Heart right ventricle (tissue), 16 donors: Measurements from ENCODE around the gene NAGPA. TPM values are rescaled to one million over a fixed set of nuclear protein-coding genes. Genes with fewer than 3 reads are reported as not detected.
A peak's percentile ranks its signal among the peaks of the same experiment; 100 is the strongest.
"Not testable (repeated sequence)": the region's sequence is repeated elsewhere in the genome, so short reads cannot be mapped to it uniquely, and the experiment has no call there.

Experiments used
- ATAC-seq, 8 donors: fragments of 200-7000 bp; cut with Tn5 transposase; one replicate each; pipeline ENCODE4 v1.9.1; 2020; ENCODE audit warnings: mild to moderate bottlenecking in 8 of 8, moderate library complexity in 8 of 8, moderate number of reproducible peaks in 1 of 8
- DNase-seq, 2 donors: peaks; one replicate each; pipeline ENCODE4 v3.0.0-alpha.2; 2020
- H3K27ac ChIP-seq, 10 donors: fragments of 200-600 bp; sonication (generic) in 2 of 10; one replicate each; pipeline versions ENCODE4 v1.5.0 to v1.8.0; 2020 to 2022; ENCODE audit warnings: mild to moderate bottlenecking in 3 of 10
- H3K27me3 ChIP-seq, 7 donors: fragments of 200-600 bp; one replicate each; pipeline ENCODE4 v1.8.0; 2021 to 2022; ENCODE audit warnings: mild to moderate bottlenecking in 2 of 7
- H3K36me3 ChIP-seq, 9 donors: fragments of 200-600 bp; sonication (generic) in 1 of 9; one replicate each; pipeline versions ENCODE4 v1.5.0 to v1.8.0; 2020 to 2022; ENCODE audit warnings: mild to moderate bottlenecking in 2 of 9
- H3K4me1 ChIP-seq, 9 donors: fragments of 200-600 bp; sonication (generic) in 1 of 9; one replicate each; pipeline versions ENCODE4 v1.5.0 to v1.8.0; 2020 to 2022; ENCODE audit warnings: mild to moderate bottlenecking in 4 of 9
- H3K4me3 ChIP-seq, 10 donors: fragments of 200-600 bp; sonication (generic) in 2 of 10; one replicate each; pipeline versions ENCODE4 v1.5.0 to v1.8.0; 2020 to 2022; ENCODE audit warnings: mild to moderate bottlenecking in 7 of 10, moderate library complexity in 2 of 10
- H3K9me3 ChIP-seq, 11 donors: fragments of 200-600 bp in 10 of 11; sonication (generic) in 2 of 11; one replicate each; pipeline versions ENCODE4 v1.5.0 to v1.8.0; 2013 to 2022; ENCODE audit warnings: mild to moderate bottlenecking in 2 of 11, control low read depth in 1 of 11, moderate library complexity in 1 of 11
- WGBS, 2 donors: extraction: QIAGEN DNeasy Blood & Tissue Kit; methylation state at CpG; one replicate each; pipeline ENCODE4 v1.1.7; 2013; ENCODE audit warnings: inconsistent platforms in 1 of 2; 5-methylcytosine and 5-hydroxymethylcytosine counted together
- intact Hi-C, 10 donors: fragments of 100-400 bp; cut with DNase I; formaldehyde crosslinking; loops; one replicate each; pipeline versions ENCODE4 v1.11.1 to v1.14.2; 2022
- polyA plus RNA-seq, 2 donors: library from polyadenylated mRNA; stranded (reverse); fragments of 200-250 nt; gene quantifications; one replicate each; pipeline ENCODE4 v1.2.3, GENCODE V29; 2013
- total RNA-seq, 10 donors: library from RNA; stranded (reverse); fragmentation: NEBNext Ultra II Directional in 3 of 10; extraction: Animal tissue kit (Norgen Biotek cat#: 25700) in 3 of 10; gene quantifications; one replicate each; pipeline versions ENCODE4 v1.2.1 to v1.2.4, GENCODE V29; 2021 to 2023
- TF ChIP-seq, protein P1 (sequence below), 9 donors: fragments of 200-600 bp; sonication (generic) in 2 of 9; IDR thresholded peaks; one replicate each; pipeline versions ENCODE4 v1.5.0 to v1.8.0; 2021 to 2022; ENCODE audit warnings: antibody characterized with exemption in 9 of 9, mild to moderate bottlenecking in 5 of 9, moderate library complexity in 1 of 9
- donor health status: Arrhythmogenic right ventricular cardiomyopathy.
- donor health status: ischemic (EF 13 %, LVEDD 7.1; RV severe dilation, severe dysfunction).
- donor health status: healthy with polysubstance abuse.
- donor health status: DM: no; HTN: yes; CAD: no.
- donor health status: DM: no; HTN: no; CAD: no.
- donor health status: ischemic (EF 25% LVEDD 6.9; RV normal size, moderate dysfunction).
- donor health status: ischemic (EF 25% LVEDD 5.7; RV mildly dilated, moderate dysfunction).
- donor health status: healthy.
- donor health status: DM: yes; HTN: yes; CAD: no.
- donor health status: Ischemic cardiomyopathy.
- donor health status: ischemic (EF 35%, LVEDD 5.7; RV mildly dilated, moderate dysfunction).
- donor health status: nonischemic (EF 11% LVEDD 7.7; RV severe dilation, severe dysfunction).
- donor health status: DM: yes; HTN: yes; CAD: no.
- donor health status: PGD.
- donor health status: ischemic (EF 29% LVEDD 5.4; RV normal size, mild dysfunction).
- donor health status: nonischemic (EF 23%, LVEDD 6.1; RV moderate dilation, normal function).

NAGPA gene
- total and polyA plus RNA-seq, 12 donors = 4.7 to 11.0 (median 6.7) TPM

DNA sequence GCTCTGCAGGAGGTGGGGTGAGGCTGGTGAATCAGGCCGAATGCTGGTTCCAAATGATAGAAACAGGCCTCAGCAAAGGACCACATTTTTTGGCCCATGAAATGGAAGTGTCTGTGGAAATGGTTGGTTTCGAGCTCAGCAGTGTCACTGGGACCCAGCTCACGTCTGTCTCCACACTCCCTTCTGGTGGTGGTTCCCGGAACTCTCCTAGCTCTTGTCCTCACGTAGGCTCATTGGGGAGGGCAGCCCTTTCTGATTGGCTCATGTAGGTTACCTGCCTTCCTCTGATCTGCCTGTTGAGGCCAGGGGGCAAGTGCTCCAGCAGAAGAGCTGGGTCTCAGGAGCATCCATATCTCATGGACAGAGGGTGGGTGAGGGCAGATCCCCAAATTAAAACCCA is 41.9 kb upstream of the NAGPA start:
- intact Hi-C loops = no loop called here
- H3K27ac ChIP-seq = no peak overlapping the region
- peaks cover 0 to 74% (median 13%) of the 10 kb centered on the region in 9 donors for H3K36me3 ChIP-seq
- TF ChIP-seq, protein P1, sequence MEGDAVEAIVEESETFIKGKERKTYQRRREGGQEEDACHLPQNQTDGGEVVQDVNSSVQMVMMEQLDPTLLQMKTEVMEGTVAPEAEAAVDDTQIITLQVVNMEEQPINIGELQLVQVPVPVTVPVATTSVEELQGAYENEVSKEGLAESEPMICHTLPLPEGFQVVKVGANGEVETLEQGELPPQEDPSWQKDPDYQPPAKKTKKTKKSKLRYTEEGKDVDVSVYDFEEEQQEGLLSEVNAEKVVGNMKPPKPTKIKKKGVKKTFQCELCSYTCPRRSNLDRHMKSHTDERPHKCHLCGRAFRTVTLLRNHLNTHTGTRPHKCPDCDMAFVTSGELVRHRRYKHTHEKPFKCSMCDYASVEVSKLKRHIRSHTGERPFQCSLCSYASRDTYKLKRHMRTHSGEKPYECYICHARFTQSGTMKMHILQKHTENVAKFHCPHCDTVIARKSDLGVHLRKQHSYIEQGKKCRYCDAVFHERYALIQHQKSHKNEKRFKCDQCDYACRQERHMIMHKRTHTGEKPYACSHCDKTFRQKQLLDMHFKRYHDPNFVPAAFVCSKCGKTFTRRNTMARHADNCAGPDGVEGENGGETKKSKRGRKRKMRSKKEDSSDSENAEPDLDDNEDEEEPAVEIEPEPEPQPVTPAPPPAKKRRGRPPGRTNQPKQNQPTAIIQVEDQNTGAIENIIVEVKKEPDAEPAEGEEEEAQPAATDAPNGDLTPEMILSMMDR (IDR thresholded peaks at IDR 0.05) = no peak
- H3K4me1 ChIP-seq = peaks cover 0 to 20% (median 12%) of the 10 kb centered on the region in 9 donors
- DNase-seq = no peak
- no peaks in the 10 kb centered on the region for H3K27me3 ChIP-seq
- no peaks in the 10 kb centered on the region for H3K9me3 ChIP-seq
- no peak overlapping the region for H3K4me3 ChIP-seq
- 88% methylated on average over 5 of the region's 5 CpGs for WGBS, 2 donors
- ATAC-seq = no peak

DNA sequence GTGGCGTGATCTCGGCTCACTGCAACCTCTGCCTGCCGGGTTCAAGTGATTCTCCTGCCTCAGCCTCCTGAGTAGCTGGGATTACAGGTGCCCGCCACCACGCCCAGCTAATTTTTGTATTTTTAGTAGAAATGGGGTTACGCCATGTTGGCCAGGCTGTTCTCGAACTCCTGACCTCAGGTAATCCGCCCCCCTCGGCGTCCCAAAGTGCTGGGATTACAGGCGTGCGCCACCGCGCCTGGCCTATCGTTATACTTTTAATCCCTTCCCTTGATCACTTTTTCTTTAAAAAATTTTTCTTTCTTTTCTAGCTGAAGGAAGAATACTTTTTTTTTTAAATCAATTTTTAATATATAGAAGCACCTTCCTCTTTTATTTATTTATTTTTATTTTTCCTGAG is 40.0 kb upstream of the NAGPA start:
- peaks cover 0 to 20% (median 12%) of the 10 kb centered on the region in 9 donors for H3K4me1 ChIP-seq
- peaks cover 0 to 57% (median 13%) of the 10 kb centered on the region in 9 donors for H3K36me3 ChIP-seq
- not testable (repeated sequence) for H3K9me3 ChIP-seq, H3K27me3 ChIP-seq, H3K27ac ChIP-seq, DNase-seq, H3K4me3 ChIP-seq, ATAC-seq
- WGBS, 2 donors = 94 to 97% methylated on average over 15 of the region's 15 CpGs
- intact Hi-C loops = loop anchor here in 1 of 10 donors (5.0 kb wide), 1 partner anchor 41 kb away; the partner anchor contains the start of gene NAGPA

DNA sequence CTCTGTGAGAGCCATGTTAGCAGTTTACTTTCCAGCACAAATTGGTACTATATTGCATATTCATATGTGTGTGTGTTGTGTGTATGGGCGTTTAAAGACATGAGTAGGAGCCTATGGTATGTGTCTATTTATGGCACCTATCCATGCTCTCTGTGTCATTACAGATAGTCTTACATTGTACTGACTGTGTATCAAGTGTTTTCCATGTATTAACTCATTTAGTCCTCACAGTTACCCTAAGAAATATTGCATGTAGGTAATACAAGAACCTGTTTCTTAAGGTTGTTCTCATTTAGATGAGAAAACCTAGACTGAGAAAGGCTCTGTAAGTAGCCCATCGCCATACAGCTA is 39.5 kb upstream of the NAGPA start:
- Histone ChIP-seq H3K36me3 (peaks cover 0 to 51% (median 13%) of the 10 kb centered on the region in 9 donors), H3K9me3 (no peaks in the 10 kb centered on the region), H3K4me3 (no peak overlapping the region), H3K27me3 (no peaks in the 10 kb centered on the region), H3K27ac (no peak overlapping the region), H3K4me1 (peaks cover 0 to 20% (median 12%) of the 10 kb centered on the region in 9 donors)
- intact Hi-C loops = loop anchor here in 1 of 10 donors (5.0 kb wide), 1 partner anchor 41 kb away; the partner anchor contains the start of gene NAGPA
- DNase-seq = no peak
- 74 to 78% methylated on average over 2 of the region's 2 CpGs for WGBS, 2 donors
- TF ChIP-seq, protein P1 (IDR thresholded peaks at IDR 0.05) = no peak
- ATAC-seq = no peak

DNA sequence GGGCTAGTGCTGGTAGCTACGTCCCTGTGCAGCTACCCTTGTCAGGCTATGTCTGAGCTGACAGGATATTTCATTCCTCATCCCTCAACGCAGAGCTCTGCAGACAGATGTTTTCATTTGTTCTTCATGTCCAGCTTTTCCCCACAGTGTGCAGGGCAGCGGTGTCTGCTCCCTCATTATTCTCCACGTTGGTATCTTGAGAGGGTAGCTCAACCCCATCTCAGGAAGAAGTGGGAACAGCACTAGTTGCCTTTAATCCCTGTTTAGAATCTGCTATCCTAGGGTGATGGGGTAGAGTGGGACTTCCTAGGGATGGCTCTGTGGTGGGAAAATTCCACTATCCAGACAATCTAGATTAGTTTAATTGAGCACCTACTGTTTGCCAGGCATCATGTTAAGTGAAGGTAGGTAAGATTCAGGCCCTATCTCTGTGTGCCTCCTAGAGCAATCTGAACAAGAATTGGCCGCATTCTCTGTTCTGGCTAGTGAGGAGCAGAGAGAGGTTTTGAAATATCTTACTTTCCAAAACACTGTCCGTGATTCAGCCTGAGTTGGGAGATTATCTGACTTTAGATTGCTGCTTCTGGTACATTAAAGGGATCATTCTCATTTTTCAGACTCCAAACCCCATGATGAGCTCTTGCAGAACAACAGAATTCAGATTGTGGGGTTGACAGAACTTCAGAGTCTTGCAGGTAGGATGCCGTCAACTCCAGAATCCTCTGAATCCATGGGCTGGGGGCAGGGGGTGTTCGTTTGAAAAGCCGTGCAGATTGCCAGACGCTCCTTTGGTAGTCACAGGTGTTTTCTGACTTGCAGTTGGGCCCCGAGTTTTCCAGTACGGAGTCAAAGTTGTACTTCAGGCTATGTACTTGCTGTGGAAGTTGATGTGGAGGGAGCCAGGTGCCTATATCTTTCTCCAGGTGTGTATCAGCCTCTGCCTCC is 38.9 kb upstream of the NAGPA start:
- no peak for ATAC-seq
- no peaks in the 10 kb centered on the region for H3K9me3 ChIP-seq
- no peak for DNase-seq
- peaks cover 0 to 45% (median 13%) of the 10 kb centered on the region in 9 donors for H3K36me3 ChIP-seq
- peak overlapping the region; percentile 57 to 86 (median 76) for H3K4me3 ChIP-seq
- peak overlapping the region; percentile 6 to 93 (median 78) for H3K27ac ChIP-seq
- peaks cover 0 to 20% (median 12%) of the 10 kb centered on the region in 9 donors for H3K4me1 ChIP-seq
- 61 to 65% methylated on average over 12 of the region's 12 CpGs for WGBS, 2 donors
- TF ChIP-seq, protein P1 (IDR thresholded peaks at IDR 0.05) = no peak
- no peaks in the 10 kb centered on the region for H3K27me3 ChIP-seq
- intact Hi-C loops = loop anchor here in 1 of 10 donors (5.0 kb wide), 1 partner anchor 40 kb away; the partner anchor contains the start of gene NAGPA
